ENCODE data around the gene RGSL1. TPM values are rescaled to one million over a fixed set of nuclear protein-coding genes. Genes with fewer than 3 reads are reported as not detected.

The RGSL1 gene
- total RNA-seq: not detected
- not detected for polyA plus RNA-seq
- long read RNA-seq, donor 1: 0 reads
- long read RNA-seq, donor 2: 0 reads

- no peaks in the 10 kb centered on the region for H3K27me3 ChIP-seq (ENCODE audit: insufficient read depth in 3 of 3, low read length in 2 of 3)
- no peaks in the 10 kb centered on the region for H3K4me1 ChIP-seq
- ATAC-seq (no peak), DNase-seq (no peak)
- no peaks in the 10 kb centered on the region for H3K9me3 ChIP-seq
- no peak within 1 kb of the TSS for H3K27ac ChIP-seq
- H3K36me3 ChIP-seq (ENCODE audit: insufficient read depth in 1 of 2, low read depth in 1 of 2): no peaks in the 10 kb centered on the region
- no peak within 1 kb of the TSS for H3K4me3 ChIP-seq
- no peak for TF ChIP-seq CTCF (IDR thresholded peaks at IDR 0.05)
- intact Hi-C loops (cut with DNase I): no loop called here
Measured at GRCh38 chr1:182450087-182450486, at the start of gene RGSL1. RGSL1 (plus strand) TSS chr1:182450146; CDS start chr1:182450166, 20 bp downstream.

GRCh38 chr1:182400567-182400966 is 49.4 kb upstream of the RGSL1 start, which contains the start of gene TEDDM1:
TEDDM1 (minus strand) TSS chr1:182400667; CDS start chr1:182400485, 182 bp downstream.
- intact Hi-C loops (cut with DNase I): no loop called here
- H3K27me3 ChIP-seq (ENCODE audit: insufficient read depth in 3 of 3, low read length in 2 of 3): no peaks in the 10 kb centered on the region
- peaks cover 23% of the 10 kb centered on the region for H3K4me1 ChIP-seq
- H3K36me3 ChIP-seq (ENCODE audit: insufficient read depth in 1 of 2, low read depth in 1 of 2): no peaks in the 10 kb centered on the region
- no peak for ATAC-seq
- no peak within 1 kb of the TSS for H3K4me3 ChIP-seq
- no peaks in the 10 kb centered on the region for H3K9me3 ChIP-seq
- DNase-seq: no peak
- 92 to 95% (median 93%) methylated on average over 4 of the region's 4 CpGs for WGBS, 3 donors
- no peak for TF ChIP-seq CTCF (IDR thresholded peaks at IDR 0.05)
- H3K27ac ChIP-seq: no peak within 1 kb of the TSS

- TF ChIP-seq CTCF (IDR thresholded peaks at IDR 0.05): no peak
- Histone ChIP-seq H3K4me3 (no peak overlapping the region), H3K4me1 (no peaks in the 10 kb centered on the region), H3K27ac (no peak overlapping the region), H3K36me3 (ENCODE audit: insufficient read depth in 1 of 2, low read depth in 1 of 2) (no peaks in the 10 kb centered on the region), H3K9me3 (no peaks in the 10 kb centered on the region), H3K27me3 (ENCODE audit: insufficient read depth in 3 of 3, low read length in 2 of 3) (no peaks in the 10 kb centered on the region)
- 53 to 59% (median 57%) methylated on average over 1 of the region's 1 CpG for WGBS, 3 donors
- intact Hi-C loops (cut with DNase I): no loop called here
- ATAC-seq (no peak), DNase-seq (no peak)
Measured at GRCh38 chr1:182404781-182405180, 45.2 kb upstream of the RGSL1 start.

- TF ChIP-seq CTCF (IDR thresholded peaks at IDR 0.05): no peak
- H3K27ac ChIP-seq: no peak overlapping the region
- H3K4me1 ChIP-seq: peaks cover 7% of the 10 kb centered on the region
- no peaks in the 10 kb centered on the region for H3K36me3 ChIP-seq (ENCODE audit: insufficient read depth in 1 of 2, low read depth in 1 of 2)
- intact Hi-C loops (cut with DNase I): no loop called here
- DNase-seq: no peak
- ATAC-seq: no peak
- H3K4me3 ChIP-seq: no peak overlapping the region
- no peaks in the 10 kb centered on the region for H3K9me3 ChIP-seq
- WGBS, 3 donors: 81 to 100% (median 95%) methylated on average over 1 of the region's 1 CpG
- H3K27me3 ChIP-seq (ENCODE audit: insufficient read depth in 3 of 3, low read length in 2 of 3): no peaks in the 10 kb centered on the region
Measured at GRCh38 chr1:182405578-182405977, 44.4 kb upstream of the RGSL1 start.

GRCh38 chr1:182406012-182406411 is 43.9 kb upstream of the RGSL1 start:
- no peak for TF ChIP-seq CTCF (IDR thresholded peaks at IDR 0.05)
- ATAC-seq (no peak), DNase-seq (no peak)
- intact Hi-C loops (cut with DNase I): no loop called here
- Histone ChIP-seq H3K9me3 (no peaks in the 10 kb centered on the region), H3K4me3 (no peak overlapping the region), H3K36me3 (ENCODE audit: insufficient read depth in 1 of 2, low read depth in 1 of 2) (no peaks in the 10 kb centered on the region), H3K4me1 (peaks cover 12% of the 10 kb centered on the region), H3K27ac (no peak overlapping the region), H3K27me3 (ENCODE audit: insufficient read depth in 3 of 3, low read length in 2 of 3) (no peaks in the 10 kb centered on the region)
- WGBS, 3 donors: 78 to 88% (median 88%) methylated on average over 1 of the region's 1 CpG
